ENCODE data around the gene FOXA1. TPM values are rescaled to one million over a fixed set of nuclear protein-coding genes. Genes with fewer than 3 reads are reported as not detected.

FOXA1 gene
- total and polyA plus RNA-seq, 9 of the 15 experiments (the other 6 are each of a cell fraction or from before 2014, with no cell fraction given): 0.20 to 3.0 (median 1.3) TPM

GRCh38 chr14:37625597-37626595 lies 30.8 kb upstream of the FOXA1 start:
- Histone ChIP-seq H2AFZ (ENCODE audit: low read depth, low read length) (no peak overlapping the region), H3K4me3 (no peak overlapping the region), H3K4me1 (replicated peaks in 1 of 2; ENCODE audit: control insufficient read depth in 2 of 2, insufficient read depth in 2 of 2, low read length in 2 of 2) (peaks cover 0 to 6% of the 10 kb centered on the region in 2 experiments; a peak in 2 of 5 replicates), H3K9me3 (replicated peaks; ENCODE audit: control insufficient read depth, insufficient read depth, low read depth, low read length) (no peaks in the 10 kb centered on the region), H3K27me3 (ENCODE audit: control insufficient read depth in 2 of 2, insufficient read depth in 2 of 2, low read length in 2 of 2) (peaks cover 6 to 10% of the 10 kb centered on the region in 2 experiments; a peak in 3 of 5 replicates), H3K79me2 (ENCODE audit: control insufficient read depth, insufficient read depth, low read length) (no peaks in the 10 kb centered on the region), H4K20me1 (replicated peaks; ENCODE audit: control insufficient read depth, insufficient read depth, low read length) (no peaks in the 10 kb centered on the region), H3K9ac (ENCODE audit: insufficient read depth in 1 of 2, low read depth in 2 of 2, low read length in 2 of 2) (no peak overlapping the region), H3K4me2 (ENCODE audit: insufficient read depth, low read length) (no peak overlapping the region), H3K36me3 (ENCODE audit: control insufficient read depth, insufficient read depth, low read length) (no peaks in the 10 kb centered on the region), H3K9me1 (ENCODE audit: control insufficient read depth, insufficient read depth, low read length) (no peaks in the 10 kb centered on the region), H3K27ac (ENCODE audit: extremely low read depth, low read depth, low read length) (no peak overlapping the region)
- CTCF ChIA-PET (ENCODE audit: low intra/inter-chr PET ratio): no interaction called here
- 9% methylated on average over 8 of the region's 9 CpGs for WGBS (ENCODE audit: insufficient coverage, low coverage, missing lambda C conversion rate)
- in situ Hi-C loops (cut with MboI): no loop called here
- no peak for DNase-seq (ENCODE audit: extremely low read depth in 1 of 4, low spot score in 3 of 4)
- no peak for TF ChIP-seq TFE3 (CRISPR knock-in tag; IDR thresholded peaks at IDR 0.05)
- no peak for TF ChIP-seq SRSF3 (IDR thresholded peaks at IDR 0.05; ENCODE audit: insufficient read depth, low read length)
- TF ChIP-seq ZNF644 (tag; IDR thresholded peaks at IDR 0.05; ENCODE audit: low read depth): no peak
- no peak for TF ChIP-seq ZNF384 (IDR thresholded peaks at IDR 0.05; ENCODE audit: low read depth, low read length)
- no peak for TF ChIP-seq THRB (CRISPR knock-in tag; conservative IDR thresholded peaks at IDR 0.05)
- TF ChIP-seq ESRRA (IDR thresholded peaks at IDR 0.05; ENCODE audit: borderline replicate concordance, low read depth): no peak
- TF ChIP-seq NBN (IDR thresholded peaks at IDR 0.05; ENCODE audit: low read depth): no peak
- TF ChIP-seq POLR2H (tag; IDR thresholded peaks at IDR 0.05; ENCODE audit: low read depth): no peak
- no peak for TF ChIP-seq CHD4 (IDR thresholded peaks at IDR 0.05; ENCODE audit: insufficient read depth, insufficient replicate concordance, low read depth, low read length, poor library complexity, severe bottlenecking)
- TF ChIP-seq SETDB1 (IDR thresholded peaks at IDR 0.05; ENCODE audit: low read length): no peak
- TF ChIP-seq HDAC2 (IDR thresholded peaks at IDR 0.05): no peak
- TF ChIP-seq PKNOX1 (IDR thresholded peaks at IDR 0.05): no peak
- TF ChIP-seq RFX1 (IDR thresholded peaks at IDR 0.05): no peak
- no peak for TF ChIP-seq ZHX1 (conservative IDR thresholded peaks at IDR 0.05; ENCODE audit: low read length)
- no peak for ATAC-seq
- intact Hi-C loops (cut with micrococcal nuclease): no loop called here
- no TSS peak for BruUV-seq (replicated peaks)
- POLR2A ChIA-PET: no interaction called here
- no peak for FAIRE-seq
